ENCODE measurements around the gene UPF3A.
"Not testable (repeated sequence)": the region's sequence is repeated elsewhere in the genome, so short reads cannot be mapped to it uniquely, and the experiment has no call there.

The UPF3A gene

GRCh38 chr13:114241918-114242317 is 39.5 kb upstream of the UPF3A start:
- ChIA-PET POLR2A (no interaction called here), CTCF (no interaction called here)
- DNase-seq (ENCODE audit: extremely low spot score), result no peak
- TF ChIP-seq ELF4 (IDR thresholded peaks at IDR 0.05) (no peak), FOXM1 (IDR thresholded peaks at IDR 0.05; ENCODE audit: borderline replicate concordance) (no peak), ARNT (IDR thresholded peaks at IDR 0.05) (no peak), ZNF384 (IDR thresholded peaks at IDR 0.05) (no peak), CTBP1 (IDR thresholded peaks at IDR 0.05; ENCODE audit: borderline replicate concordance) (no peak), TARDBP (IDR thresholded peaks at IDR 0.05) (no peak), SUZ12 (IDR thresholded peaks at IDR 0.05) (no peak), L3MBTL2 (conservative IDR thresholded peaks at IDR 0.05) (no peak), SP1 (IDR thresholded peaks at IDR 0.05) (no peak), FOXA1 (IDR thresholded peaks at IDR 0.05) (no peak), FOXK2 (IDR thresholded peaks at IDR 0.05) (no peak), HDGF (IDR thresholded peaks at IDR 0.05; ENCODE audit: borderline replicate concordance) (no peak), BHLHE40 (IDR thresholded peaks at IDR 0.05; ENCODE audit: borderline replicate concordance) (no peak), NFRKB (IDR thresholded peaks at IDR 0.05) (no peak), PKNOX1 (IDR thresholded peaks at IDR 0.05) (no peak), LEF1 (IDR thresholded peaks at IDR 0.05; ENCODE audit: borderline replicate concordance) (no peak)

DNA sequence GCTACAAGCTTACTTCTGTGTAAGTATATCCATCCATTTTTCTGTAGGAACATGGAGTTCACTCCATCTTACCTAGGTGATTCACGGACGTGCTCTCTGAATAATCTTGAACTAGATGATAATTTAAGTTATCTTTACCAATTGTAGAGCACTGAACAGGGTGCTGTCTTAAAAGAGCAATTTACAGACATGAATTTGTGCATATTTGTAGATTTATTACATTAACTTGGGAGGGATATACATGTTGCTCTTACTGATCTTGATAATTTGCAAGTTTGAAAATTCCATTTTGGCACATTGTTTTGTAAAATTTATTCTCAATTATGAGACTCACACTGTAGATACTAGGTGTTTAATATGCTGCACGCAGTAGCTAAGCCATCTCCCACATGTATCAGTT is 37.4 kb upstream of the UPF3A start:
- ChIA-PET CTCF (no interaction called here), POLR2A (no interaction called here)
- TF ChIP-seq HDGF (IDR thresholded peaks at IDR 0.05; ENCODE audit: borderline replicate concordance) (no peak), TARDBP (IDR thresholded peaks at IDR 0.05) (no peak), SP1 (IDR thresholded peaks at IDR 0.05) (no peak), ARNT (IDR thresholded peaks at IDR 0.05) (no peak), L3MBTL2 (conservative IDR thresholded peaks at IDR 0.05) (no peak), FOXA1 (IDR thresholded peaks at IDR 0.05) (no peak), ZNF384 (IDR thresholded peaks at IDR 0.05) (no peak), BHLHE40 (IDR thresholded peaks at IDR 0.05; ENCODE audit: borderline replicate concordance) (no peak), NFRKB (IDR thresholded peaks at IDR 0.05) (no peak), LEF1 (IDR thresholded peaks at IDR 0.05; ENCODE audit: borderline replicate concordance) (no peak), FOXM1 (IDR thresholded peaks at IDR 0.05; ENCODE audit: borderline replicate concordance) (no peak), ELF4 (IDR thresholded peaks at IDR 0.05) (no peak), FOXK2 (IDR thresholded peaks at IDR 0.05) (no peak), CTBP1 (IDR thresholded peaks at IDR 0.05; ENCODE audit: borderline replicate concordance) (no peak), SUZ12 (IDR thresholded peaks at IDR 0.05) (no peak), PKNOX1 (IDR thresholded peaks at IDR 0.05) (no peak)
- DNase-seq (ENCODE audit: extremely low spot score), result no peak

DNA sequence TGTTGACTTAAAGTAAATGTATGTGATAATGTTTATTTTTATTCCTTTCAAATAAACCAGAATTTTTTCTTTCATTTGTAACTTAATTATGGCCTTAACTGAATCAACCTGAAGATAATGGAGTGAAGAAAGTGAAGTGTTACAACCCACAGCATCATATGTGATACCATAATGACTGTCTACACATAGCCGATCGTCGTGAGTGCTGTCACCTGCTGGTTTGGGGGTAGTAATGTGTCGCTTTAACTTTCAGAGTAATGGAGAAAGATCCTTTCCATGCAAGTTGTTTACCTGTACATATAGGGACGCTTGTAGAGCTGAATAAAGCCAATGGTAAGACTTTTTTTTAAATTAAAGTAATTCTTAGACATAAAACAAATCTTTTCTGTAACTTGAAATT is 36.8 kb upstream of the UPF3A start:
- CTCF ChIA-PET, result no interaction called here
- POLR2A ChIA-PET, result no interaction called here
- DNase-seq (ENCODE audit: extremely low spot score), result no peak
- no peak for TF ChIP-seq SP1 (IDR thresholded peaks at IDR 0.05)
- TF ChIP-seq TARDBP (IDR thresholded peaks at IDR 0.05), result no peak
- TF ChIP-seq LEF1 (IDR thresholded peaks at IDR 0.05; ENCODE audit: borderline replicate concordance), result no peak

- DNase-seq (ENCODE audit: extremely low spot score), result no peak
- TF ChIP-seq BHLHE40 (IDR thresholded peaks at IDR 0.05; ENCODE audit: borderline replicate concordance) (no peak), FOXA1 (IDR thresholded peaks at IDR 0.05) (no peak), LEF1 (IDR thresholded peaks at IDR 0.05; ENCODE audit: borderline replicate concordance) (no peak), ZNF384 (IDR thresholded peaks at IDR 0.05) (no peak), NFRKB (IDR thresholded peaks at IDR 0.05) (no peak), HDGF (IDR thresholded peaks at IDR 0.05; ENCODE audit: borderline replicate concordance) (no peak), ARNT (IDR thresholded peaks at IDR 0.05) (no peak), FOXM1 (IDR thresholded peaks at IDR 0.05; ENCODE audit: borderline replicate concordance) (no peak), ELF4 (IDR thresholded peaks at IDR 0.05) (no peak), SP1 (IDR thresholded peaks at IDR 0.05) (no peak), L3MBTL2 (conservative IDR thresholded peaks at IDR 0.05) (no peak), TARDBP (IDR thresholded peaks at IDR 0.05) (no peak), FOXK2 (IDR thresholded peaks at IDR 0.05) (no peak), CTBP1 (IDR thresholded peaks at IDR 0.05; ENCODE audit: borderline replicate concordance) (no peak)
- POLR2A ChIA-PET, result no interaction called here
- CTCF ChIA-PET, result no interaction called here
Measured at GRCh38 chr13:114248011-114248410, 33.4 kb upstream of the UPF3A start.

- TF ChIP-seq ARNT (IDR thresholded peaks at IDR 0.05), result no peak
- no peak for DNase-seq (ENCODE audit: extremely low spot score)
- ChIA-PET POLR2A (no interaction called here), CTCF (no interaction called here)
Measured at GRCh38 chr13:114249077-114249476, 32.3 kb upstream of the UPF3A start.

DNA sequence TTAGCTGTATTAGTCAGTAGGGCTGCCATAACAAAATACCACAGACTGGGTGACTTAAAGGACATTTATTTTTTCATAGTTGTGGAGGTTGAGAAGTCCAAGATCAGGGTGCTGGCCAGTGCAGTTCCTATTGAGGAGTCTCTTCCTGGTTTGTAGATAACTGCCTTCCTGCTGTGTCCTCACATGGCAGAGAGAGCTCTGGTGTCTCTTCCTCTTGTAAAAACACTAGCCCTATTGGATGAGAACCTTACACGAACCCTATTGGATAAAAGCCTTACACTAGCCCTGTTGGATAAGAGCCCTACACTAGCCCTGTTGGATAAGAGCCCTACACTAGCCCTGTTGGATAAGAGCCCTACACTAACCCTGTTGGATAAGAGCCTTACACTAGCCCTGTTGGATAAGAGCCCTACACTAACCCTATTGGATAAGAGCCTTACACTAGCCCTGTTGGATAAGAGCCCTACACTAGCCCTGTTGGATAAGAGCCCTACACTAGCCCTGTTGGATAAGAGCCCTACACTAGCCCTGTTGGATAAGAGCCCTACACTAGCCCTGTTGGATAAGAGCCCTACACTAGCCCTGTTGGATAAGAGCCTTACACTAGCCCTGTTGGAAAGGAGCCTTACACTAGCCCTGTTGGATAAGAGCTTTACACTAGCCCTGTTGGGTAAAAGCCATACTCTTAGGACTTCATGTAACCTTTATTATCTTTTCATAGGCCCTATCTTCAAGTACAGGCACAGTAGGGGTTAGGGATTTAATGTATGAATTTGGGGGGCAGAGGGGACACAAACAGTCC is 29.6 kb upstream of the UPF3A start:
- POLR2A ChIA-PET; DNase-seq (ENCODE audit: extremely low spot score); CTCF ChIA-PET: not testable (repeated sequence)

- POLR2A ChIA-PET, result no interaction called here
- no peak for DNase-seq (ENCODE audit: extremely low spot score)
- TF ChIP-seq LEF1 (IDR thresholded peaks at IDR 0.05; ENCODE audit: borderline replicate concordance) (no peak), FOXM1 (IDR thresholded peaks at IDR 0.05; ENCODE audit: borderline replicate concordance) (no peak), ZNF384 (IDR thresholded peaks at IDR 0.05) (no peak), ELF4 (IDR thresholded peaks at IDR 0.05) (no peak), SP1 (IDR thresholded peaks at IDR 0.05) (no peak), FOXA1 (IDR thresholded peaks at IDR 0.05) (no peak), PKNOX1 (IDR thresholded peaks at IDR 0.05) (no peak), NFRKB (IDR thresholded peaks at IDR 0.05) (no peak), SUZ12 (IDR thresholded peaks at IDR 0.05) (no peak), TARDBP (IDR thresholded peaks at IDR 0.05) (no peak), FOXK2 (IDR thresholded peaks at IDR 0.05) (no peak), ARNT (IDR thresholded peaks at IDR 0.05) (no peak), BHLHE40 (IDR thresholded peaks at IDR 0.05; ENCODE audit: borderline replicate concordance) (no peak), CTBP1 (IDR thresholded peaks at IDR 0.05; ENCODE audit: borderline replicate concordance) (no peak), L3MBTL2 (conservative IDR thresholded peaks at IDR 0.05) (no peak), HDGF (IDR thresholded peaks at IDR 0.05; ENCODE audit: borderline replicate concordance) (no peak)
- CTCF ChIA-PET, result no interaction called here
Measured at GRCh38 chr13:114256547-114256946, 24.9 kb upstream of the UPF3A start.
